ENCODE data around the gene OR8B3. TPM values are rescaled to one million over a fixed set of nuclear protein-coding genes. Genes with fewer than 3 reads are reported as not detected.
"Not testable (repeated sequence)": the region's sequence is repeated elsewhere in the genome, so short reads cannot be mapped to it uniquely, and the experiment has no call there.

Gene OR8B3
- polyA plus RNA-seq (ENCODE audit: insufficient read depth in 1 of 5, insufficient read length in 5 of 5, low replicate concordance in 1 of 5) = not detected
- long read RNA-seq, donor 1 = 0 reads
- long read RNA-seq, donor 2 = 0 reads
- long read RNA-seq, donor 3 = 0 reads
- long read RNA-seq, donor 4 = 0 reads
- long read RNA-seq, donor 5 = 0 reads
- long read RNA-seq, donor 6 = 0 reads
- long read RNA-seq, donor 7 = 0 reads
- long read RNA-seq, donor 8 = 0 reads

GRCh38 chr11:124398924-124399323 lies at the start of gene OR8B3:
OR8B3 (minus strand) TSS chr11:124399024; CDS start chr11:124397351, 1,673 bp downstream.
- no peak for DNase-seq

GRCh38 chr11:124446916-124447315 lies 48.1 kb upstream of the OR8B3 start:
- DNase-seq = no peak

- no peak for DNase-seq
Measured at GRCh38 chr11:124445646-124446150, 46.9 kb upstream of the OR8B3 start, which contains the start of gene OR8B8. OR8B8 (minus strand) TSS chr11:124445696; CDS start chr11:124441085, 4,611 bp downstream.

GRCh38 chr11:124442847-124443246 lies 44.0 kb upstream of the OR8B3 start:
- DNase-seq = no peak

GRCh38 chr11:124442442-124442841 lies 43.6 kb upstream of the OR8B3 start:
- no peak for DNase-seq

- no peak for DNase-seq
Measured at GRCh38 chr11:124441519-124441918, 42.7 kb upstream of the OR8B3 start.

GRCh38 chr11:124441081-124441480 lies 42.3 kb upstream of the OR8B3 start:
- no peak for DNase-seq

GRCh38 chr11:124440608-124441007 lies 41.8 kb upstream of the OR8B3 start:
- DNase-seq = no peak

GRCh38 chr11:124434699-124435098 lies 35.9 kb upstream of the OR8B3 start:
- DNase-seq = no peak

GRCh38 chr11:124429599-124429998 lies 30.8 kb upstream of the OR8B3 start:
- no peak for DNase-seq

GRCh38 chr11:124424384-124424921 lies 25.6 kb upstream of the OR8B3 start, which contains the start of gene OR8B4:
OR8B4 (minus strand) TSS chr11:124424871; CDS start chr11:124424871, 0 bp downstream.
- no peak for DNase-seq

- DNase-seq = no peak
Measured at GRCh38 chr11:124421043-124421442, 22.2 kb upstream of the OR8B3 start.

- peak in 1 of 2 donors; percentile 3 for DNase-seq
Measured at GRCh38 chr11:124415356-124415923, 16.6 kb upstream of the OR8B3 start.

- DNase-seq = no peak
Measured at GRCh38 chr11:124409906-124410305, 11.1 kb upstream of the OR8B3 start.

- DNase-seq = no peak
Measured at GRCh38 chr11:124405581-124405980, 6.8 kb upstream of the OR8B3 start.

- not testable (repeated sequence) for DNase-seq
Measured at GRCh38 chr11:124403186-124403585, 4.4 kb upstream of the OR8B3 start.

GRCh38 chr11:124402326-124402922 lies 3.6 kb upstream of the OR8B3 start:
- peak; percentile 32 to 34 for DNase-seq

- DNase-seq = not testable (repeated sequence)
Measured at GRCh38 chr11:124396847-124397246, 2.0 kb downstream of the OR8B3 start.

GRCh38 chr11:124394408-124394807 lies 4.4 kb downstream of the OR8B3 start:
- no peak for DNase-seq

- no peak for DNase-seq
Measured at GRCh38 chr11:124384399-124384798, 14.4 kb downstream of the OR8B3 start, which contains the start of gene OR8B2. OR8B2 (minus strand) TSS chr11:124384499; CDS start chr11:124383343, 1,156 bp downstream.

GRCh38 chr11:124382857-124383256 lies 16.0 kb downstream of the OR8B3 start:
- DNase-seq = not testable (repeated sequence)

- no peak for DNase-seq
Measured at GRCh38 chr11:124380585-124380984, 18.2 kb downstream of the OR8B3 start.

Measured in right lung (tissue), 10 donors.